CD8-positive, alpha-beta memory T cell (primary cell): Measurements from ENCODE around the gene TEX29. TPM values are rescaled to one million over a fixed set of nuclear protein-coding genes. Genes with fewer than 3 reads are reported as not detected.
A peak's percentile ranks its signal among the peaks of the same experiment; 100 is the strongest.

ENCODE experiments used
- CTCF ChIA-PET: fragments of 350-600 bp; sonication (Branson Sonifier 250); formaldehyde crosslinking; loops from one replicate; lab custom pipeline; 2021; ENCODE audit warnings: antibody characterized with exemption; lab: Charles Lee
- POLR2A ChIA-PET: fragments of 350-600 bp; sonication (Branson Sonifier 250); formaldehyde crosslinking; loops from one replicate; lab custom pipeline; 2021; ENCODE audit warnings: antibody characterized with exemption; lab: Charles Lee
- DNase-seq, 5 donors: peaks; one replicate each; pipeline versions ENCODE4 v3.0.0 to v3.0.0-alpha.2; 2020 to 2022; ENCODE audit warnings: mixed read lengths in 1 of 5
- H3K27ac ChIP-seq: one replicate; pipeline ENCODE4 v1.7.0; 2013; ENCODE audit warnings: low read depth, mild to moderate bottlenecking, low read length, moderate library complexity
- H3K27me3 ChIP-seq: 2 replicates; pipeline ENCODE4 v1.7.0; 2013; ENCODE audit warnings: low read length, mild to moderate bottlenecking; ENCODE audit not compliant: insufficient read depth, poor library complexity, severe bottlenecking
- H3K36me3 ChIP-seq: 2 replicates; pipeline ENCODE4 v1.7.0; 2013; ENCODE audit warnings: mild to moderate bottlenecking, low read length, moderate library complexity; ENCODE audit not compliant: insufficient read depth
- H3K4me1 ChIP-seq: 2 replicates; pipeline ENCODE4 v1.7.0; 2013; ENCODE audit warnings: mild to moderate bottlenecking, low read length, moderate library complexity; ENCODE audit not compliant: insufficient read depth
- H3K4me3 ChIP-seq: 2 replicates; pipeline ENCODE4 v1.7.0; 2013; ENCODE audit warnings: mild to moderate bottlenecking, low read length
- H3K9me3 ChIP-seq: 2 replicates; pipeline ENCODE4 v1.7.0; 2013; ENCODE audit warnings: mild to moderate bottlenecking, low read length
- H3K27ac Mint-ChIP-seq, 8 donors: one replicate each; pipeline ENCODE4 v1.8.0; 2020 to 2021; ENCODE audit warnings: mixed read lengths in 8 of 8, mild to moderate bottlenecking in 6 of 8, inconsistent platforms in 3 of 8, moderate library complexity in 3 of 8
- H3K27me3 Mint-ChIP-seq, 2 donors: one replicate each; pipeline ENCODE4 v1.8.0; 2020 to 2021; ENCODE audit warnings: mixed read lengths in 2 of 2, mild to moderate bottlenecking in 1 of 2, moderate library complexity in 1 of 2
- H3K36me3 Mint-ChIP-seq, 3 donors: one replicate each; pipeline ENCODE4 v1.8.0; 2020 to 2021; ENCODE audit warnings: mixed read lengths in 3 of 3, inconsistent platforms in 1 of 3, mild to moderate bottlenecking in 1 of 3
- H3K4me1 Mint-ChIP-seq, 3 donors: one replicate each; pipeline ENCODE4 v1.8.0; 2020 to 2021; ENCODE audit warnings: mixed read lengths in 3 of 3, inconsistent platforms in 1 of 3, mild to moderate bottlenecking in 1 of 3
- H3K4me3 Mint-ChIP-seq, 7 donors: one replicate each; pipeline ENCODE4 v1.8.0; 2020 to 2021; ENCODE audit warnings: mixed read lengths in 7 of 7, mild to moderate bottlenecking in 6 of 7, moderate library complexity in 4 of 7, inconsistent platforms in 2 of 7
- H3K9me3 Mint-ChIP-seq, 5 donors: one replicate each; pipeline ENCODE4 v1.8.0; 2020 to 2022; ENCODE audit warnings: mixed read lengths in 5 of 5, mild to moderate bottlenecking in 3 of 5, moderate library complexity in 2 of 5, inconsistent platforms in 1 of 5
- polyA plus RNA-seq: library from polyadenylated mRNA; unstranded; fragments of 300-500 nt; fragmentation: Illumina TruSeq; gene quantifications from one replicate; pipeline ENCODE4 v1.2.3, GENCODE V29; 2021
- total RNA-seq, 2 experiments: library from RNA; stranded (reverse); gene quantifications; one replicate each; pipeline ENCODE4 v1.2.3, GENCODE V29; 2021

The TEX29 gene
- total and polyA plus RNA-seq, 3 experiments from 2014 or later: not detected

GRCh38 chr13:111280226-111280625 lies 40.2 kb upstream of the TEX29 start:
- peaks cover 15 to 98% (median 45%) of the 10 kb centered on the region in 3 donors for H3K36me3 Mint-ChIP-seq
- no peaks in the 10 kb centered on the region for H3K9me3 ChIP-seq
- no peak overlapping the region for H3K27ac ChIP-seq
- no peaks in the 10 kb centered on the region for H3K27me3 Mint-ChIP-seq
- DNase-seq: no peak
- ChIA-PET POLR2A (no interaction called here), CTCF (no interaction called here)
- H3K4me1 ChIP-seq: no peaks in the 10 kb centered on the region
- no peak overlapping the region for H3K27ac Mint-ChIP-seq
- H3K36me3 ChIP-seq: peaks cover 37% of the 10 kb centered on the region
- H3K4me3 Mint-ChIP-seq: no peak overlapping the region
- H3K9me3 Mint-ChIP-seq: no peaks in the 10 kb centered on the region
- H3K27me3 ChIP-seq: no peaks in the 10 kb centered on the region
- H3K4me3 ChIP-seq: no peak overlapping the region
- H3K4me1 Mint-ChIP-seq: no peaks in the 10 kb centered on the region

- Mint-ChIP-seq H3K36me3 (peaks cover 15 to 98% (median 38%) of the 10 kb centered on the region in 3 donors), H3K4me1 (no peaks in the 10 kb centered on the region), H3K9me3 (no peaks in the 10 kb centered on the region), H3K27me3 (no peaks in the 10 kb centered on the region), H3K27ac (peak overlapping the region in 1 of 8 donors; percentile 26), H3K4me3 (no peak overlapping the region)
- Histone ChIP-seq H3K27ac (no peak overlapping the region), H3K27me3 (no peaks in the 10 kb centered on the region), H3K4me3 (no peak overlapping the region), H3K36me3 (peaks cover 35% of the 10 kb centered on the region), H3K4me1 (no peaks in the 10 kb centered on the region), H3K9me3 (no peaks in the 10 kb centered on the region)
- POLR2A ChIA-PET: no interaction called here
- no peak for DNase-seq
- CTCF ChIA-PET: no interaction called here
Observed at GRCh38 chr13:111280681-111281585, 39.5 kb upstream of the TEX29 start.

- Histone ChIP-seq H3K36me3 (peaks cover 39% of the 10 kb centered on the region), H3K27me3 (no peaks in the 10 kb centered on the region), H3K9me3 (no peaks in the 10 kb centered on the region), H3K4me1 (no peaks in the 10 kb centered on the region), H3K4me3 (no peak overlapping the region), H3K27ac (no peak overlapping the region)
- Mint-ChIP-seq H3K9me3 (no peaks in the 10 kb centered on the region), H3K4me3 (no peak overlapping the region), H3K36me3 (peaks cover 15 to 98% (median 36%) of the 10 kb centered on the region in 3 donors), H3K27ac (peak overlapping the region in 1 of 8 donors; percentile 26), H3K27me3 (no peaks in the 10 kb centered on the region), H3K4me1 (no peaks in the 10 kb centered on the region)
- no peak for DNase-seq
- POLR2A ChIA-PET: no interaction called here
- CTCF ChIA-PET: no interaction called here
Observed at GRCh38 chr13:111281751-111282311, 38.6 kb upstream of the TEX29 start.

GRCh38 chr13:111282425-111282824 lies 38.0 kb upstream of the TEX29 start:
- no peaks in the 10 kb centered on the region for H3K9me3 Mint-ChIP-seq
- Histone ChIP-seq H3K36me3 (peaks cover 42% of the 10 kb centered on the region), H3K27me3 (no peaks in the 10 kb centered on the region)

GRCh38 chr13:111282997-111283396 lies 37.4 kb upstream of the TEX29 start:
- no peak for DNase-seq
- no peaks in the 10 kb centered on the region for H3K27me3 Mint-ChIP-seq
- Histone ChIP-seq H3K9me3 (no peaks in the 10 kb centered on the region), H3K4me1 (no peaks in the 10 kb centered on the region), H3K27ac (no peak overlapping the region), H3K27me3 (no peaks in the 10 kb centered on the region), H3K36me3 (peaks cover 37% of the 10 kb centered on the region), H3K4me3 (no peak overlapping the region)
- ChIA-PET CTCF (no interaction called here), POLR2A (no interaction called here)
- peaks cover 15 to 98% (median 39%) of the 10 kb centered on the region in 3 donors for H3K36me3 Mint-ChIP-seq
- H3K27ac Mint-ChIP-seq: no peak overlapping the region
- no peak overlapping the region for H3K4me3 Mint-ChIP-seq
- no peaks in the 10 kb centered on the region for H3K4me1 Mint-ChIP-seq
- no peaks in the 10 kb centered on the region for H3K9me3 Mint-ChIP-seq

More at GRCh38 chr13:111282425-111282824, 38.0 kb upstream of the TEX29 start:
- Mint-ChIP-seq H3K4me3 (no peak overlapping the region), H3K27me3 (no peaks in the 10 kb centered on the region), H3K36me3 (peaks cover 15 to 98% (median 38%) of the 10 kb centered on the region in 3 donors), H3K4me1 (no peaks in the 10 kb centered on the region), H3K27ac (no peak overlapping the region)
- no peak overlapping the region for H3K27ac ChIP-seq
- H3K9me3 ChIP-seq: no peaks in the 10 kb centered on the region
- DNase-seq: no peak
- no peaks in the 10 kb centered on the region for H3K4me1 ChIP-seq
- no peak overlapping the region for H3K4me3 ChIP-seq
- ChIA-PET POLR2A (no interaction called here), CTCF (no interaction called here)

- Histone ChIP-seq H3K4me1 (no peaks in the 10 kb centered on the region), H3K9me3 (no peaks in the 10 kb centered on the region), H3K36me3 (peaks cover 36% of the 10 kb centered on the region), H3K4me3 (no peak overlapping the region), H3K27ac (no peak overlapping the region), H3K27me3 (no peaks in the 10 kb centered on the region)
- Mint-ChIP-seq H3K4me3 (no peak overlapping the region), H3K36me3 (peaks cover 15 to 97% (median 36%) of the 10 kb centered on the region in 3 donors), H3K9me3 (no peaks in the 10 kb centered on the region), H3K27ac (no peak overlapping the region), H3K4me1 (no peaks in the 10 kb centered on the region), H3K27me3 (no peaks in the 10 kb centered on the region)
- POLR2A ChIA-PET: no interaction called here
- CTCF ChIA-PET: no interaction called here
- no peak for DNase-seq
Observed at GRCh38 chr13:111283457-111283856, 37.0 kb upstream of the TEX29 start.

- Mint-ChIP-seq H3K9me3 (no peaks in the 10 kb centered on the region), H3K4me1 (no peaks in the 10 kb centered on the region), H3K27me3 (no peaks in the 10 kb centered on the region), H3K36me3 (peaks cover 15 to 94% (median 38%) of the 10 kb centered on the region in 3 donors), H3K4me3 (no peak overlapping the region), H3K27ac (peak overlapping the region in 1 of 8 donors; percentile 18)
- no peaks in the 10 kb centered on the region for H3K9me3 ChIP-seq
- peaks cover 31% of the 10 kb centered on the region for H3K36me3 ChIP-seq
- POLR2A ChIA-PET: no interaction called here
- no peak for DNase-seq
- H3K4me1 ChIP-seq: no peaks in the 10 kb centered on the region
- H3K27ac ChIP-seq: no peak overlapping the region
- H3K4me3 ChIP-seq: no peak overlapping the region
- CTCF ChIA-PET: no interaction called here
- no peaks in the 10 kb centered on the region for H3K27me3 ChIP-seq
Observed at GRCh38 chr13:111283991-111284390, 36.5 kb upstream of the TEX29 start.

- no peaks in the 10 kb centered on the region for H3K9me3 ChIP-seq
- ChIA-PET CTCF (no interaction called here), POLR2A (no interaction called here)
- Mint-ChIP-seq H3K4me3 (no peak overlapping the region), H3K4me1 (no peaks in the 10 kb centered on the region), H3K9me3 (no peaks in the 10 kb centered on the region), H3K27ac (no peak overlapping the region), H3K36me3 (peaks cover 18 to 94% (median 42%) of the 10 kb centered on the region in 3 donors), H3K27me3 (no peaks in the 10 kb centered on the region)
- no peak for DNase-seq
- no peaks in the 10 kb centered on the region for H3K27me3 ChIP-seq
- H3K4me3 ChIP-seq: no peak overlapping the region
- no peak overlapping the region for H3K27ac ChIP-seq
- peaks cover 32% of the 10 kb centered on the region for H3K36me3 ChIP-seq
- no peaks in the 10 kb centered on the region for H3K4me1 ChIP-seq
Observed at GRCh38 chr13:111284565-111284964, 35.9 kb upstream of the TEX29 start.
